Measurements from ENCODE around the gene RIMBP2.

Gene RIMBP2

GRCh38 chr12:130520784-130521183 is 195.3 kb downstream of the RIMBP2 start:
- TF ChIP-seq POLR2AphosphoS5 (IDR thresholded peaks at IDR 0.05; ENCODE audit: low read depth, low read length): no peak
- FAIRE-seq: no peak
- no peak for DNase-seq (ENCODE audit: insufficient read length)

- no peak for FAIRE-seq
- DNase-seq (ENCODE audit: insufficient read length): no peak
- no peak for TF ChIP-seq POLR2A (IDR thresholded peaks at IDR 0.05; ENCODE audit: low read depth, low read length)
- TF ChIP-seq POLR2AphosphoS5 (IDR thresholded peaks at IDR 0.05; ENCODE audit: low read depth, low read length): no peak
- TF ChIP-seq TAF1 (IDR thresholded peaks at IDR 0.05; ENCODE audit: borderline replicate concordance, low read depth, low read length): no peak
Measured at GRCh38 chr12:130517588-130517987, 198.5 kb downstream of the RIMBP2 start.

- DNase-seq (ENCODE audit: insufficient read length): no peak
- no peak for TF ChIP-seq TAF1 (IDR thresholded peaks at IDR 0.05; ENCODE audit: borderline replicate concordance, low read depth, low read length)
- TF ChIP-seq POLR2AphosphoS5 (IDR thresholded peaks at IDR 0.05; ENCODE audit: low read depth, low read length): no peak
- no peak for TF ChIP-seq POLR2A (IDR thresholded peaks at IDR 0.05; ENCODE audit: low read depth, low read length)
- no peak for FAIRE-seq
Measured at GRCh38 chr12:130514149-130514551, 201.9 kb downstream of the RIMBP2 start.

DNA sequence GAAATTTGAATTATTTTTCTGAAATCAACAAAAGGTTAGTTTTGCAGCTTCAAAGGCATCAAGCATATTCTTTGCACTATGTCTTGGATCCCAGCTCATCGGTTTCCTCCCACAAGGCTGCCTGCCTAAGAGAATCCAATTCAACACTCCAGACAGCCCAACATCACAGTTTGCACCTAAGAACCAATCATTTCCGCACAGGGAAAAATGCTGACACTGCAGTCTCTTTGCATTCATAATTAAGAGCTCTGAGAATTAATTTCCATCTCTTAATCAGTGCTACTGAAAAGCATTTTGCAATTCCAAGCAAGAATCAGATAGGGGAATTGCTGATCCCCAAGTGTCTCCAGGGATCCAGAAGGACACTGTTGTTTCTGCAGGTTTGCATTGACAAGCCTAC is 202.5 kb downstream of the RIMBP2 start:
- no peak for TF ChIP-seq POLR2A (IDR thresholded peaks at IDR 0.05; ENCODE audit: low read depth, low read length)
- TF ChIP-seq POLR2AphosphoS5 (IDR thresholded peaks at IDR 0.05; ENCODE audit: low read depth, low read length): no peak
- TF ChIP-seq TAF1 (IDR thresholded peaks at IDR 0.05; ENCODE audit: borderline replicate concordance, low read depth, low read length): no peak
- DNase-seq (ENCODE audit: insufficient read length) (no peak), FAIRE-seq (no peak)

DNA sequence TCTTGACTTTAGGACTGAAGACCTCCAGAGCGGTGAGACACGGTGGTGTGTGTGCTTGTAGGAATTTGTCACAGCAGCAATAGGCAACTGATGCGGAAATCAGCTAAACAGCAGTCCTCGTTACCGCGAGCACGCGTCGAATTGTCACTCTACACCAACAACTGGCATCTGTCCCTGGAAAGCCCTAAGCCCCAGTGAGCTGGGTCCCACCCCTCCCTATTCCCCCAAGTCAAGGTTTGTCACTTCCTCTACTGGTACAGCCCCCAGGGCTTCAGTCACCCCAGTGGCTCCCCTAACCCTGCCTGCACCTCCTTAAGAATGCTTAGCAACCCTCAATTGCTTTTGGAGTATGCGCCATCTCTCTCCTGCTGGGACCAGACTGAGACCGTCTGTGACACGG is 204.8 kb downstream of the RIMBP2 start:
- DNase-seq (ENCODE audit: insufficient read length) (no peak), FAIRE-seq (no peak)
- TF ChIP-seq POLR2AphosphoS5 (IDR thresholded peaks at IDR 0.05; ENCODE audit: low read depth, low read length) (no peak), POLR2A (IDR thresholded peaks at IDR 0.05; ENCODE audit: low read depth, low read length) (no peak), TAF1 (IDR thresholded peaks at IDR 0.05; ENCODE audit: borderline replicate concordance, low read depth, low read length) (no peak)

- TF ChIP-seq POLR2A (IDR thresholded peaks at IDR 0.05; ENCODE audit: low read depth, low read length) (no peak), POLR2AphosphoS5 (IDR thresholded peaks at IDR 0.05; ENCODE audit: low read depth, low read length) (no peak), TAF1 (IDR thresholded peaks at IDR 0.05; ENCODE audit: borderline replicate concordance, low read depth, low read length) (no peak)
- FAIRE-seq (no peak), DNase-seq (ENCODE audit: insufficient read length) (no peak)
Measured at GRCh38 chr12:130509454-130509853, 206.6 kb downstream of the RIMBP2 start.

GRCh38 chr12:130508847-130509246 is 207.3 kb downstream of the RIMBP2 start:
- TF ChIP-seq POLR2A (IDR thresholded peaks at IDR 0.05; ENCODE audit: low read depth, low read length) (no peak), TAF1 (IDR thresholded peaks at IDR 0.05; ENCODE audit: borderline replicate concordance, low read depth, low read length) (no peak), POLR2AphosphoS5 (IDR thresholded peaks at IDR 0.05; ENCODE audit: low read depth, low read length) (no peak)
- FAIRE-seq: no peak
- no peak for DNase-seq (ENCODE audit: insufficient read length)

DNA sequence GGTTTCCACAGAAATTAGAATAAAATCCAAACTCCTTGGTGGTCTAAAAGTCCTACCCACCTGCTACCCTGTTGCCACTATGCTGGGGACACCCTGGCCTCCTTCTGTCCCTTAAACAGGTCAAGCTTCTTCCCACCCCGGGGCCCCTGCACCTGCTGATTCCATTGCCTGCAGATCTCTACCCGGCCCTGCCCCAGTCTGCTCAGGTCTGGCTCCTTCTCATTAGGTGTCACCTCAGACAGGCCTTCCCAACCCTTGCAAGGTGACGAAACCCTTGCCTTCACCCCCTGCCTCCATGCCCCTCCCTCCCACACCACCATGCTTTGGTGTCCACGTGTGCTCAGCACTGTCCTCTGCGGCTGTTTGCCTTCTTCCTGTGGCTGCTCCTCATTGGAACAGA is 207.8 kb downstream of the RIMBP2 start:
- FAIRE-seq (no peak), DNase-seq (ENCODE audit: insufficient read length) (no peak)
- no peak for TF ChIP-seq POLR2AphosphoS5 (IDR thresholded peaks at IDR 0.05; ENCODE audit: low read depth, low read length)
- no peak for TF ChIP-seq POLR2A (IDR thresholded peaks at IDR 0.05; ENCODE audit: low read depth, low read length)
- TF ChIP-seq TAF1 (IDR thresholded peaks at IDR 0.05; ENCODE audit: borderline replicate concordance, low read depth, low read length): no peak

- TF ChIP-seq POLR2A (IDR thresholded peaks at IDR 0.05; ENCODE audit: low read depth, low read length) (no peak), POLR2AphosphoS5 (IDR thresholded peaks at IDR 0.05; ENCODE audit: low read depth, low read length) (no peak), TAF1 (IDR thresholded peaks at IDR 0.05; ENCODE audit: borderline replicate concordance, low read depth, low read length) (no peak)
- DNase-seq (ENCODE audit: insufficient read length) (no peak), FAIRE-seq (no peak)
Measured at GRCh38 chr12:130506844-130507243, 209.3 kb downstream of the RIMBP2 start.

DNA sequence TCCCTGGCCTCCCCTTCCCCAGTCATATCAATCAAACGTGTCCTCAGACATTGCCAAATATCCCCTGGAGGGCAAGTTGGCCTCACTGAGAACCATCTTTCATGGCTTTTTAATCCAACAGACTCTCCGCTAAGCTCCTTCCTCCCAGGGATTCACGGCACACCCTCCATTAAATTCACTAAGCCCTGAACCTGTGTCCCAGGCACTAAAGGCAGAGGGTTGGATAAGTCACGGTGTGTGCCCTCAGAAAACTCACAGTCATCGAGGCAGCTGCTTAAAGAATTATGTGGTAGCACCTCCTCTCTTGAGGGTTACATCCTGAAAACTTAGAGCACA is 211.3 kb downstream of the RIMBP2 start:
- TF ChIP-seq POLR2AphosphoS5 (IDR thresholded peaks at IDR 0.05; ENCODE audit: low read depth, low read length) (no peak), TAF1 (IDR thresholded peaks at IDR 0.05; ENCODE audit: borderline replicate concordance, low read depth, low read length) (no peak), POLR2A (IDR thresholded peaks at IDR 0.05; ENCODE audit: low read depth, low read length) (no peak)
- FAIRE-seq: no peak
- no peak for DNase-seq (ENCODE audit: insufficient read length)

DNA sequence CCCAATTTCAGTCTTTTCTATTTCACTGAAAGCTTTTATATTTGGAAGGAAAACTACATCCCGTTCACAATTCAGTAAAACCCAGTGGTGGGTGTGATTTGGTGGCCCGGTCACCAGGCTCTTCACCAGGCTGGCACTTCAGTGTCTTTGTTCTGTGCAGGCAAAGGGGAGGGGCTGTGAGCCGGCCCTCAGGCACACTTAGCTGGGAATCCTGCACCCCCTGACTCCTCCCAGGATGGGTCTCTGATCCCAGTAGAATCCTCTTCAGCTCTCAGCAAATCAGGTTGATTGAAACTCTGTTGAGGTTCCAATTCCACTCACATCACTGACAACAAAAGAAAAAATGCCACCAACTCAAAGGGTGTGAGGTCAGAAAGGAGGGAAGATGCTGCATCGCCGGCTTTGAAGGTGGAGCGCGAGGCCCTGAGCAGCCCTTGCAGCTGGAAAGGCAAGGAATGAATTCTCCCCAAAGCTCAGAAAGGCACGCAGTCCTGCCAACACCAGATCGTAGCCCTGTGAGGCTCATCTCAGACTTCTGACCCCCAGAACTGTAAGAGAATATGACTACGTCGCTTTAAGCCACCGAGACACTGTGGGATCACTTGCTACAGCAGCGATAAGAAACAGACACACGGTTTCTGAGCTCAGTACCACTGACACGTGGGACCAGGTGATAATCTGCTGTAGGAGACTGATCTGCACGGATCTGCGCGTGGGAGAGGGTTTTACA is 211.8 kb downstream of the RIMBP2 start:
- DNase-seq (ENCODE audit: insufficient read length) (no peak), FAIRE-seq (no peak)
- TF ChIP-seq TAF1 (IDR thresholded peaks at IDR 0.05; ENCODE audit: borderline replicate concordance, low read depth, low read length) (no peak), POLR2AphosphoS5 (IDR thresholded peaks at IDR 0.05; ENCODE audit: low read depth, low read length) (no peak), POLR2A (IDR thresholded peaks at IDR 0.05; ENCODE audit: low read depth, low read length) (no peak)

DNA sequence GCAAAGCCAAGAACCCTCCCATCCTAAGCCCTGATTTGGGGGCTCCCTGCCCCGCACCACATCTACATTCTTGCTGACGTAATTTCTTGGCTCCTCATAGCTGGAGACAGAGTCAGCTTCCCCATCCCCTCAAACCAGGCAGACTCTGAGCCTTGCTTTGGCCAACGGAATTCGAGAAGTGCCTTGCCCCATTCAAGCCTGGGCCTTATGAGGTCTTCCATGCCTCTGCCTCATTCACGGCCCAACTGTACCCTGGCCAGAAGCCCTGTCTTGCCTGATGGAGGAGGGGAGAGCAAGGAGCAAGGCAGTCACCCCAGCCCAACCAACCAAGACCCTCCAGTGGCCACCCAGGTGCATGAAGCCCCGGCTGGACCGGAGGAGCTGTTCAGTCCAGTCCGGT is 214.3 kb downstream of the RIMBP2 start:
- FAIRE-seq (no peak), DNase-seq (ENCODE audit: insufficient read length) (no peak)
- TF ChIP-seq TAF1 (IDR thresholded peaks at IDR 0.05; ENCODE audit: borderline replicate concordance, low read depth, low read length): no peak
- TF ChIP-seq POLR2A (IDR thresholded peaks at IDR 0.05; ENCODE audit: low read depth, low read length): no peak
- TF ChIP-seq POLR2AphosphoS5 (IDR thresholded peaks at IDR 0.05; ENCODE audit: low read depth, low read length): no peak

Data from GM12892 (cell line).